Stimulated activated effector memory CD8-positive, alpha-beta T cell treated with anti-CD3 and anti-CD28 coated beads, Interleukin-12 subunit alpha, Interleukin-12 subunit beta, amount 100 ng/mL, for 72 hours (primary cell): ENCODE results near the gene MSMP.
A peak's percentile ranks its signal among the peaks of the same experiment; 100 is the strongest.

ENCODE experiments used
- ATAC-seq: fragments of 150-1000 bp; cut with Tn5 transposase; 2 replicates; pipeline ENCODE4 v1.10.0; 2021
- DNase-seq, 2 donors: peaks; one replicate each; pipeline ENCODE4 v3.0.0; 2021 to 2022; ENCODE audit warnings: low spot score in 2 of 2
- H3K27ac Mint-ChIP-seq: one replicate; pipeline ENCODE4 v1.8.0; 2022; ENCODE audit warnings: mild to moderate bottlenecking, mixed read lengths
- H3K36me3 Mint-ChIP-seq: one replicate; pipeline ENCODE4 v1.8.0; 2022; ENCODE audit warnings: mild to moderate bottlenecking, mixed read lengths
- H3K4me1 Mint-ChIP-seq: one replicate; pipeline ENCODE4 v1.8.0; 2022; ENCODE audit warnings: mixed read lengths
- H3K4me3 Mint-ChIP-seq: one replicate; pipeline ENCODE4 v1.8.0; 2022; ENCODE audit warnings: mild to moderate bottlenecking, mixed read lengths
- H3K9me3 Mint-ChIP-seq: one replicate; pipeline ENCODE4 v1.8.0; 2022; ENCODE audit warnings: mixed read lengths

The MSMP gene

GRCh38 chr9:35757226-35757891 lies 3.3 kb upstream of the MSMP start:
- Mint-ChIP-seq H3K36me3 (peaks cover 31% of the 10 kb centered on the region), H3K4me3 (peak overlapping the region; percentile 94)
- peak; percentile 20 to 78 for DNase-seq

GRCh38 chr9:35756275-35757225 lies 2.5 kb upstream of the MSMP start:
- DNase-seq = peak; percentile 72 to 91
- H3K4me1 Mint-ChIP-seq = peaks cover 38% of the 10 kb centered on the region
- peak; percentile 88 for ATAC-seq
- no peaks in the 10 kb centered on the region for H3K9me3 Mint-ChIP-seq
- H3K4me3 Mint-ChIP-seq = peak overlapping the region; percentile 94
- H3K36me3 Mint-ChIP-seq = peaks cover 40% of the 10 kb centered on the region
- peak overlapping the region; percentile 98 for H3K27ac Mint-ChIP-seq

More at GRCh38 chr9:35757226-35757891, 3.3 kb upstream of the MSMP start:
- Mint-ChIP-seq H3K9me3 (no peaks in the 10 kb centered on the region), H3K4me1 (peaks cover 38% of the 10 kb centered on the region), H3K27ac (peak overlapping the region; percentile 98)
- ATAC-seq = peak; percentile 51

DNA sequence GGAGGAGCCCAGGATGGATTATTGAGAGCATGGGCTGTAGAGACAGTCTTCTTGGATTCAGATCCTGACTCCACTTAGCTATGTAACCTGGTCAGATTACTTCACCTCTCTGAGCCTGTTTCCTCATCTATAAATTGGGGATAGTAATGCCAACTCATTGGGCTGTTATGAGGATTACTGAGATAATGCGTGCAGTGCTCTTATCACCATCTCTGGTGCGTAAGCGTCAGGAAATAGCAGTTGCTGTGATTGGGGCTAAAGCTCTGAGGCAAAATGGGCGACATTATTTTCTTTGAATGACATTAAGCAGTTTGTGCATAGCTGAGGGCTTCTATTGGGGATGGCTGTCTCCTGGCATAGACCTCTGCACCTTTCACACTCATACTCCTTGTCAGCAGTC lies 995 bp upstream of the MSMP start:
- Mint-ChIP-seq H3K27ac (no peak overlapping the region), H3K36me3 (peaks cover 48% of the 10 kb centered on the region), H3K4me1 (peaks cover 39% of the 10 kb centered on the region), H3K9me3 (no peaks in the 10 kb centered on the region), H3K4me3 (no peak overlapping the region)
- ATAC-seq (no peak), DNase-seq (no peak)

DNA sequence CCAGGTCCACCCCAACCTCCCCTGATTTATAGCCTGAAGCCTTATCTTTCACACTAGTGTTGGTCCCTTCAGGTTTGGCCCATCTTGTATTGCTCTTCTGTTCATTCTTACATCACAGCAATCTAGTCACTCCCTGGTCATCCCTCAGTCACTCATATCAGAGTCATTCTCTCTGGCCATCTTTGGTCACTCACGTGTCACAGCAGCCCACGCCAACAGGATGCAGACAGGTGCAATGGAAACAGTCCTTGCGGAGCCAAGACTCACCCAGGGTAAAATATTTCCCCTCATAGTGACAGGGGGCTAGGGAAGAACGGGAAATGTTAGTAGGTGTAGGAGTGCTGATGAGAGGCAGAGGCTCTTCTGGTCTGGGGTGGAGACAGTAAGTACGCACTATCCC lies 610 bp downstream of the MSMP start:
- H3K27ac Mint-ChIP-seq = no peak overlapping the region
- peaks cover 59% of the 10 kb centered on the region for H3K36me3 Mint-ChIP-seq
- H3K9me3 Mint-ChIP-seq = no peaks in the 10 kb centered on the region
- no peak for DNase-seq
- ATAC-seq = no peak
- H3K4me3 Mint-ChIP-seq = no peak overlapping the region
- peaks cover 33% of the 10 kb centered on the region for H3K4me1 Mint-ChIP-seq

DNA sequence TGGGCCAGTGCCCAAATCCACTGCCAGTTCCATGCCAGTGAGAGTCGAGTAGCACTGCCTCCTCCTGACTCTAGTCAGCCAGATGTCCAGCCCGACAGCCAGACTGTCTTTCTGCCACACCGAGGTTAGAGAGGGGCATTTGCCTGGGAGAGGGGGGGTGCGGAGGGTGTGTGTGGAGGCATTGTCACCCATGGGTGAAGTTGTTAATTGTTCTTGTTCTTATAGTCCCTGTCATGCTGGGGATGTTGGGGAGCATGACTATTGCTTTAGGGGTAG lies 3.9 kb downstream of the MSMP start:
- H3K36me3 Mint-ChIP-seq = peaks cover 55% of the 10 kb centered on the region
- H3K9me3 Mint-ChIP-seq = no peaks in the 10 kb centered on the region
- no peak for DNase-seq
- no peak for ATAC-seq
- H3K4me1 Mint-ChIP-seq = peaks cover 36% of the 10 kb centered on the region
- peak overlapping the region; percentile 93 for H3K27ac Mint-ChIP-seq
- H3K4me3 Mint-ChIP-seq = peak overlapping the region; percentile 93

- Mint-ChIP-seq H3K27ac (peak overlapping the region; percentile 93), H3K36me3 (peaks cover 57% of the 10 kb centered on the region), H3K4me3 (peak overlapping the region; percentile 93), H3K4me1 (peaks cover 40% of the 10 kb centered on the region), H3K9me3 (no peaks in the 10 kb centered on the region)
- ATAC-seq = peak; percentile 56
- DNase-seq = peak in 1 of 2 donors; percentile 73
Measured at GRCh38 chr9:35749515-35750255, 4.4 kb downstream of the MSMP start.

- H3K9me3 Mint-ChIP-seq = no peaks in the 10 kb centered on the region
- H3K4me1 Mint-ChIP-seq = peaks cover 46% of the 10 kb centered on the region
- H3K36me3 Mint-ChIP-seq = peaks cover 64% of the 10 kb centered on the region
- peak within 1 kb of the TSS; percentile 93 for H3K4me3 Mint-ChIP-seq
- H3K27ac Mint-ChIP-seq = peak within 1 kb of the TSS; percentile 93
- ATAC-seq (peak; percentile 89), DNase-seq (peak; percentile 72 to 88)
Measured at GRCh38 chr9:35748858-35749514, 5.1 kb downstream of the MSMP start, which contains the start of the genes GBA2 and RGP1. GBA2 (minus strand) TSS chr9:35749228; CDS start chr9:35748704, 524 bp downstream. RGP1 (plus strand) TSS chr9:35749287; CDS start chr9:35749756, 469 bp downstream.

DNA sequence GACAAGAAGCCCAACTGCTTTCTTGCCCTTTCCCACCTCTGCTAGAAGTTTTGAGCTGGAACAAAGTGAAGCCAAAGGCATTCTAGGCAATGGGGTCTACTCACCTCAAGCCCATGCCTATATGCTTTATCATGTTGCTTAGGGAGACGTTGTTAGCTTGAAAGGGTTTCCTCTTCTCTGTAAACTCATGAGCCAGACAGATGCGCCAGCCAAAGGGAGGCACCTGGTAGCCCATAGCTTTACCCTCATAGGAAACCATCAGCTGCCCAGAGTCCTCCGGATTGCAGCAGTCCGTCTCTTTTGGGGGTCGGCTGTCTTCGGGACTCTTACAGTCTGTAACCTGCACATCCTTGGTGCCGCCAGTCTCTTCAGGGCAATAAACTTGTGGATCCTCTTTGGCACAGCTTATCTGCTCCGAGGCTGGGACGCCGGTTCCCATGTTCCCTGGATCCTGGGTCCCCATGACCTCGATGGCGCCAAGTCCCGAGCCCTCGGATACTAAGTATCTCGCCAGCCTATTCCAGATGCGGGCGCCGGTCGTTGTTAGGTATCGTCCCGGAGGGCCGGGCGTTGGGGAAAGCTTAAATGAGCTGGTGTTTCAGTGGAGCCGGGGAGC lies 5.7 kb downstream of the MSMP start:
- Mint-ChIP-seq H3K9me3 (no peaks in the 10 kb centered on the region), H3K36me3 (peaks cover 65% of the 10 kb centered on the region), H3K4me3 (peak overlapping the region; percentile 93), H3K4me1 (peaks cover 51% of the 10 kb centered on the region), H3K27ac (peak overlapping the region; percentile 93)
- no peak for DNase-seq
- ATAC-seq = peak; percentile 2

DNA sequence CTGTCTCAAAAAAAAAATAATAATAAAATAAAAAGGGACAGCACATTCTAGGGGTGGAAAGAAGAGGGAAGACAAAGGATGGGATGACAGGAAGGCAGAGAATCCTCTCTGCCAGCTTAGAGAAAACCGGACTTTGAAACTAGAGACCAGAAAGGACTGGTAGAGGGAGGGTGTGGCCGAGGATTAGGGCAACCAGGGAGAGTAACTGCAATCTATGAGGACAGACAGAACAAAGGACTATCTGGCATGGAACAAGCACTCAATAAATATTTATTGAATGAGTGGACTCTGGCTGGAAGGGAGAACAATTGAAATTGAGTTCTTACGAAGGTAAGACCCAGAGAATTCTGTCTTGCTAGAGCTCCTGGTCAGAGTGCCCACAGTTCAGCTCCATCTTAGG lies 7.5 kb downstream of the MSMP start:
- H3K27ac Mint-ChIP-seq = peak overlapping the region; percentile 93
- peaks cover 63% of the 10 kb centered on the region for H3K4me1 Mint-ChIP-seq
- peaks cover 65% of the 10 kb centered on the region for H3K36me3 Mint-ChIP-seq
- DNase-seq (no peak), ATAC-seq (no peak)
- no peaks in the 10 kb centered on the region for H3K9me3 Mint-ChIP-seq
- H3K4me3 Mint-ChIP-seq = peak overlapping the region; percentile 93

- Mint-ChIP-seq H3K4me3 (peak overlapping the region; percentile 93), H3K4me1 (peaks cover 67% of the 10 kb centered on the region), H3K9me3 (no peaks in the 10 kb centered on the region), H3K36me3 (peaks cover 68% of the 10 kb centered on the region), H3K27ac (peak overlapping the region; percentile 16)
- ATAC-seq (no peak), DNase-seq (no peak)
Measured at GRCh38 chr9:35745569-35745968, 8.5 kb downstream of the MSMP start.

DNA sequence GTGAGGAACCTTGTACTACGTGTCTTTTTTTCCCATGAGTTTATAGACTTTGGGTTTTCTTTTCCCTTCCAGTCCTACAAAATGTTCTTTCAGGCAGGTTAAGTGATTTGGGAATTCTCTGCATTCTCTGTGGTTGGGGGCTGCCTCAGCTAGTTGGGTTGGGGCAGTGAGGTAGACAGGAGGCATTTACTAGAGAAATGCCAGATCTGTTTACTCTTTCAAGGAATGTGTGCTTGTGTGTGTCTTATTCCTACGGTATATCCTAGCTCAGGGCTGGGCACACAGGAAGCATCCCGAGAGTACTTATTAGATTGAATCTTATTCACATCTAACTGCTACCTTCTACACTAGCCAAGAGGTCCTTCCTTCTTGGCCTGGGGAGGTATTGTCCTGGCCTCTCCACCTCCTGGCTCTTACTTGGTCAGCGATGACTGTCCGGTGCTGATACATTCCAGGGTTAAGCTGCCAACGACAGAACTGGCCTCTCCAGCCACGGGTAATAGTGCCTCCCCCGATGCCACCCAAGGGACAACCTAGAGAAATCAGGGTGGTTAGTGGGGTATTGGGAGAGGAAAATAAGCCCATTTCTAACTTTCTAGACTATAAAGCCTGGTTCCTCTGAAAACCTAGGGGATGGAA lies 10.1 kb downstream of the MSMP start:
- Mint-ChIP-seq H3K4me3 (no peak overlapping the region), H3K4me1 (peaks cover 58% of the 10 kb centered on the region), H3K27ac (peak overlapping the region; percentile 7), H3K9me3 (no peaks in the 10 kb centered on the region), H3K36me3 (peaks cover 72% of the 10 kb centered on the region)
- no peak for ATAC-seq
- DNase-seq = no peak

- Mint-ChIP-seq H3K9me3 (no peaks in the 10 kb centered on the region), H3K4me1 (peaks cover 58% of the 10 kb centered on the region), H3K36me3 (peaks cover 77% of the 10 kb centered on the region), H3K4me3 (no peak overlapping the region), H3K27ac (peak overlapping the region; percentile 7)
- DNase-seq (no peak), ATAC-seq (no peak)
Measured at GRCh38 chr9:35743452-35743851, 10.6 kb downstream of the MSMP start.

- Mint-ChIP-seq H3K4me1 (peaks cover 45% of the 10 kb centered on the region), H3K4me3 (no peak overlapping the region), H3K36me3 (peaks cover 94% of the 10 kb centered on the region), H3K9me3 (no peaks in the 10 kb centered on the region), H3K27ac (peak overlapping the region; percentile 87)
- peak; percentile 62 for ATAC-seq
- no peak for DNase-seq
Measured at GRCh38 chr9:35741740-35742139, 12.3 kb downstream of the MSMP start.

GRCh38 chr9:35740243-35740642 lies 13.8 kb downstream of the MSMP start:
- Mint-ChIP-seq H3K4me1 (peaks cover 42% of the 10 kb centered on the region), H3K27ac (peak overlapping the region; percentile 87), H3K4me3 (no peak overlapping the region), H3K36me3 (peaks cover 97% of the 10 kb centered on the region), H3K9me3 (no peaks in the 10 kb centered on the region)
- DNase-seq (no peak), ATAC-seq (no peak)
